GM19467 (cell line): ENCODE results near the gene RASL10A.

Source experiments
- ATAC-seq: cut with Tn5 transposase; IDR thresholded peaks from one replicate; pipeline ENCODE4 v1.9.1; 2021; ENCODE audit warnings: mild to moderate bottlenecking, moderate library complexity; ENCODE audit not compliant: unreplicated experiment

RASL10A gene

GRCh38 chr22:29339381-29340235 lies 24.1 kb upstream of the RASL10A start:
- no peak for ATAC-seq

GRCh38 chr22:29338398-29338797 lies 22.9 kb upstream of the RASL10A start:
- no peak for ATAC-seq

GRCh38 chr22:29337631-29338284 lies 22.3 kb upstream of the RASL10A start:
- ATAC-seq = no peak

- no peak for ATAC-seq
Observed at GRCh38 chr22:29336751-29337490, 21.4 kb upstream of the RASL10A start.

GRCh38 chr22:29335656-29336055 lies 20.2 kb upstream of the RASL10A start:
- no peak for ATAC-seq

GRCh38 chr22:29334696-29335344 lies 19.3 kb upstream of the RASL10A start:
- no peak for ATAC-seq

- ATAC-seq = no peak
Observed at GRCh38 chr22:29334148-29334547, 18.7 kb upstream of the RASL10A start.

- no peak for ATAC-seq
Observed at GRCh38 chr22:29332886-29333496, 17.5 kb upstream of the RASL10A start.

- no peak for ATAC-seq
Observed at GRCh38 chr22:29331658-29332300, 16.3 kb upstream of the RASL10A start.

GRCh38 chr22:29331213-29331612 lies 15.7 kb upstream of the RASL10A start:
- ATAC-seq = no peak

- ATAC-seq = no peak
Observed at GRCh38 chr22:29330753-29331152, 15.3 kb upstream of the RASL10A start.

GRCh38 chr22:29330291-29330690 lies 14.8 kb upstream of the RASL10A start:
- ATAC-seq = no peak

- no peak for ATAC-seq
Observed at GRCh38 chr22:29329581-29329980, 14.1 kb upstream of the RASL10A start.

GRCh38 chr22:29328566-29329500 lies 13.3 kb upstream of the RASL10A start:
- no peak for ATAC-seq

- ATAC-seq = no peak
Observed at GRCh38 chr22:29328055-29328454, 12.6 kb upstream of the RASL10A start.

GRCh38 chr22:29327089-29327764 lies 11.7 kb upstream of the RASL10A start:
- no peak for ATAC-seq

- ATAC-seq = no peak
Observed at GRCh38 chr22:29326481-29326880, 11.0 kb upstream of the RASL10A start.

- no peak for ATAC-seq
Observed at GRCh38 chr22:29325785-29326315, 10.4 kb upstream of the RASL10A start.
